Lower leg skin (tissue), 3 donors: Measurements from ENCODE around the gene PPARG.

Experiments
- CTCF ChIP-seq, 3 donors: fragments of 450-650 bp; IDR thresholded peaks; one replicate each; pipeline ENCODE4 v1.5.1; 2016; ENCODE audit warnings: antibody characterized with exemption in 3 of 3, mild to moderate bottlenecking in 3 of 3, moderate library complexity in 2 of 3
- POLR2A ChIP-seq, 2 donors: fragments of 450-650 bp; IDR thresholded peaks; one replicate each; pipeline ENCODE4 v1.6.1; 2016 to 2017; ENCODE audit warnings: antibody characterized with exemption in 2 of 2, mild to moderate bottlenecking in 1 of 2, moderate library complexity in 1 of 2

GRCh38 chr3:12334786-12335185, 45.9 kb downstream of the PPARG start:
- TF ChIP-seq POLR2A (IDR thresholded peaks at IDR 0.05): no peak
- TF ChIP-seq CTCF (IDR thresholded peaks at IDR 0.05): no peak
